Naive thymus-derived CD4-positive, alpha-beta T cell (primary cell): ENCODE results near the gene SLC1A7. TPM values are rescaled to one million over a fixed set of nuclear protein-coding genes. Genes with fewer than 3 reads are reported as not detected.
A peak's percentile ranks its signal among the peaks of the same experiment; 100 is the strongest.

ENCODE experiments used
- ATAC-seq: fragments of 150-1000 bp; cut with Tn5 transposase; 2 replicates; pipeline ENCODE4 v1.10.0; 2021; ENCODE audit warnings: mild to moderate bottlenecking, moderate library complexity
- CTCF ChIA-PET: fragments of 350-600 bp; sonication (Branson Sonifier 250); formaldehyde crosslinking; loops from one replicate; lab custom pipeline; 2021; ENCODE audit warnings: antibody characterized with exemption; lab: Charles Lee
- POLR2A ChIA-PET: fragments of 350-600 bp; sonication (Branson Sonifier 250); formaldehyde crosslinking; loops from one replicate; lab custom pipeline; 2021; ENCODE audit warnings: antibody characterized with exemption, inconsistent platforms; lab: Charles Lee
- DNase-seq, 9 donors: peaks; one replicate each; pipeline versions ENCODE4 v3.0.0 to v3.0.0-alpha.2; 2020 to 2022; ENCODE audit warnings: mixed read lengths in 1 of 9
- H3K27ac ChIP-seq: one replicate; pipeline ENCODE4 v1.7.0; 2013; ENCODE audit warnings: mild to moderate bottlenecking, low read depth, low read length, moderate library complexity
- H3K27me3 ChIP-seq, 2 donors: one replicate each; pipeline ENCODE4 v1.7.0; 2013; ENCODE audit warnings: low read length in 2 of 2, mild to moderate bottlenecking in 2 of 2, moderate library complexity in 2 of 2; ENCODE audit not compliant: control insufficient read depth in 2 of 2, insufficient read depth in 2 of 2
- H3K36me3 ChIP-seq, 3 experiments: 1 replicate in 2 of 3; 2 replicates in 1 of 3; pipeline ENCODE4 v1.7.0; 2013; ENCODE audit warnings: low read length in 3 of 3, mild to moderate bottlenecking in 3 of 3, moderate library complexity in 1 of 3; ENCODE audit not compliant: insufficient read depth in 3 of 3, control insufficient read depth in 2 of 3
- H3K4me1 ChIP-seq, 2 donors: one replicate each; pipeline ENCODE4 v1.7.0; 2013; ENCODE audit warnings: low read length in 2 of 2, mild to moderate bottlenecking in 2 of 2, moderate library complexity in 1 of 2; ENCODE audit not compliant: control insufficient read depth in 2 of 2, insufficient read depth in 2 of 2
- H3K4me3 ChIP-seq: 2 replicates; pipeline ENCODE4 v1.7.0; 2013; ENCODE audit warnings: mild to moderate bottlenecking, low read length
- H3K9me3 ChIP-seq, 3 experiments: 1 replicate in 2 of 3; 2 replicates in 1 of 3; pipeline ENCODE4 v1.7.0; 2013; ENCODE audit warnings: low read length in 3 of 3; ENCODE audit not compliant: control insufficient read depth in 2 of 3
- H3K27ac Mint-ChIP-seq, 9 donors: one replicate each; pipeline ENCODE4 v1.8.0; 2020 to 2022; ENCODE audit warnings: mixed read lengths in 9 of 9, mild to moderate bottlenecking in 8 of 9, moderate library complexity in 5 of 9, inconsistent platforms in 2 of 9
- H3K27me3 Mint-ChIP-seq, 5 donors: one replicate each; pipeline ENCODE4 v1.8.0; 2021 to 2022; ENCODE audit warnings: mixed read lengths in 5 of 5, mild to moderate bottlenecking in 1 of 5
- H3K36me3 Mint-ChIP-seq, 5 donors: one replicate each; pipeline ENCODE4 v1.8.0; 2020 to 2022; ENCODE audit warnings: mixed read lengths in 5 of 5, mild to moderate bottlenecking in 3 of 5, inconsistent platforms in 1 of 5
- H3K4me1 Mint-ChIP-seq, 7 donors: one replicate each; pipeline ENCODE4 v1.8.0; 2020 to 2022; ENCODE audit warnings: mixed read lengths in 7 of 7, mild to moderate bottlenecking in 3 of 7, inconsistent platforms in 1 of 7
- H3K4me3 Mint-ChIP-seq, 10 donors: one replicate each; pipeline ENCODE4 v1.8.0; 2020 to 2022; ENCODE audit warnings: mild to moderate bottlenecking in 10 of 10, mixed read lengths in 10 of 10, moderate library complexity in 6 of 10, inconsistent platforms in 2 of 10
- H3K9me3 Mint-ChIP-seq, 11 donors: one replicate each; pipeline ENCODE4 v1.8.0; 2020 to 2022; ENCODE audit warnings: mixed read lengths in 11 of 11, mild to moderate bottlenecking in 4 of 11, inconsistent platforms in 1 of 11, moderate library complexity in 1 of 11
- intact Hi-C, 2 donors: fragments of 100-400 bp; cut with micrococcal nuclease; formaldehyde crosslinking; loops; one replicate each; pipeline ENCODE4 v1.15.1; 2023
- polyA plus RNA-seq, 2 donors: library from polyadenylated mRNA; unstranded; fragments of 300-500 nt; fragmentation: Illumina TruSeq; gene quantifications; one replicate each; pipeline ENCODE4 v1.2.3, GENCODE V29; 2021
- total RNA-seq, 6 experiments: library from RNA in 5 of 6; stranded (reverse) in 5 of 6; gene quantifications; 1 replicate in 5 of 6; 2 replicates in 1 of 6; pipeline ENCODE4 v1.2.3 and lab custom pipeline; 2021 to 2026

The SLC1A7 gene
- total and polyA plus RNA-seq, 7 experiments from 2014 or later, result 0.16 to 1.8 TPM; not detected in 5

DNA sequence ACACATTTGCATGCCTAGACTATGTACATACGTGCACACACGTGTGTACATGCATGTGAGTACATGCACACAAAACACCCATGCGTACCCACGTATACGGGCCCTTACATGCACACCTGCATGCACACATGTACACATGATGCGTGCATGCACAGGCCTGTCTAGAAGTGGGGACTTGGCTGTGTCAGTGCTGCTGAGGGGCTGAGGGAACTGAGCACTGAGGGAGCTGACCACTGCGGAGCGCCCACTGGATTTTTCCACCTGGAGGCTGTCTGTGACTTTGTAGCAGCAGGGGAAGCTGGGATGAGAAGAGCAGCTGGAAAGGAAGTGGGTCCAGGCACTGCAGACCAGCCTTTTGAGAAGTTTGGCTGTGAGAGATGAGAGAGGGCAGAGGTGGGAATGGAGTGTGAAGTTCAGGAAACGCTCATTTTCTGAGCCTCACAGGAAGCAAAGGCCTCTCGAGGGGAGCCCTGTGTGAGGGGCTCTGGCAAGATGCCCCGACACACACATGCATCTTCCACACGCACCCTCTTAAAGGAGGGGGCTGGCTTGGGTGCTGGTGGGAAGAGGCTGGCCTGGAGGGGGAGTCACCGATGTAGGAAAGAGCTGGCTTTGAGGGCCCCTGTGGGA, 59.5 kb downstream of the SLC1A7 start:
- Mint-ChIP-seq H3K9me3 (no peaks in the 10 kb centered on the region), H3K27ac (peak overlapping the region in 1 of 9 donors; percentile 59), H3K4me3 (no peak overlapping the region)

DNA sequence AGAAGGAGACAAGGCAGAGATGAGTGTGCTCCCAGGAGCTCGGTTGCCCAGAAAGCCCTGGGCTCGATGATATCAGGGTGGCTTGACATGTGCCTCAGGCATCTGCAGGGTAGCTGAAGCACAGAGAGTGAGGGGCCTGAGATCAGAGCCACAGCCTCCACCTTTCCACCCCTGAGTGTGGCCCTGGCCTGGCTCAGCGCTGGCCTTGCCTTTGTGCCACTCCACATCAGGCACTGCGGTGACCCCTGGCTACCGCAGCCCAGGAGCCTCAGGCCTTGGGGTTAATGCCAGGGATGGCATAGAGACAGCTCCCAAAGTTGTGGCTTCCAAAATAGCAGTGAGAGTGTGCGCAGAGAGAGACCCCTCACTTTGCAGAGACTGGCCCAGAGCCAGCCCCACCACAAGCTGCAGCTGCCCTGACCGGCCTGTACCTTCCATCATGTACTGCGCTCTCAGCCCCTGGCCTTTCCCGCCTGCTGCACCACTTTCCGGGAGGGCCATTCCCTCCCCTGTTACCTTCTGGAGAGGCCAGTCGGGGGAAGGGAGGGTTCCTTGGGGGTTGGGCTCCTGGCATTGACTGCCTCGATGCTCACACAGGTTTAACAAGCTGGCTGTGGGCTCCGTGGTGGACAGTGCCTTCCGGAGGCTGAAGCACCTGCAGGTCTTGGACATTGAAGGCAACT, 60.9 kb downstream of the SLC1A7 start:
- intact Hi-C loops, result no loop called here
- no peaks in the 10 kb centered on the region for H3K4me1 ChIP-seq
- no peak overlapping the region for H3K4me3 ChIP-seq
- Mint-ChIP-seq H3K9me3 (no peaks in the 10 kb centered on the region), H3K4me3 (no peak overlapping the region), H3K4me1 (peaks cover 0 to 17% (median 0%) of the 10 kb centered on the region in 7 donors), H3K36me3 (no peaks in the 10 kb centered on the region), H3K27ac (peak overlapping the region in 1 of 9 donors; percentile 25), H3K27me3 (no peaks in the 10 kb centered on the region)
- CTCF ChIA-PET, result interaction anchor here (1.0 kb wide), 1 partner anchor 23 kb away, joined by 3 read pairs; no protein-coding TSS in a partner anchor
- H3K27me3 ChIP-seq, result no peaks in the 10 kb centered on the region
- no peaks in the 10 kb centered on the region for H3K36me3 ChIP-seq
- H3K9me3 ChIP-seq, result no peaks in the 10 kb centered on the region
- no peak for DNase-seq
- H3K27ac ChIP-seq, result no peak overlapping the region
- POLR2A ChIA-PET, result no interaction called here
- no peak for ATAC-seq

More for the DNA sequence above, 59.5 kb downstream of the SLC1A7 start:
- Histone ChIP-seq H3K27ac (no peak overlapping the region), H3K27me3 (no peaks in the 10 kb centered on the region), H3K36me3 (no peaks in the 10 kb centered on the region), H3K4me1 (no peaks in the 10 kb centered on the region), H3K9me3 (no peaks in the 10 kb centered on the region), H3K4me3 (no peak overlapping the region)
- Mint-ChIP-seq H3K4me1 (peaks cover 0 to 17% (median 0%) of the 10 kb centered on the region in 7 donors), H3K36me3 (no peaks in the 10 kb centered on the region), H3K27me3 (no peaks in the 10 kb centered on the region)
- POLR2A ChIA-PET, result no interaction called here
- DNase-seq, result no peak
- intact Hi-C loops, result no loop called here
- CTCF ChIA-PET, result no interaction called here
- ATAC-seq, result no peak

GRCh38 chr1:53080769-53081168, 61.7 kb downstream of the SLC1A7 start:
- no peak overlapping the region for H3K4me3 Mint-ChIP-seq
- no peaks in the 10 kb centered on the region for H3K27me3 Mint-ChIP-seq
- no peaks in the 10 kb centered on the region for H3K36me3 ChIP-seq
- POLR2A ChIA-PET, result no interaction called here
- no peak overlapping the region for H3K4me3 ChIP-seq
- no peak for ATAC-seq
- no peaks in the 10 kb centered on the region for H3K9me3 ChIP-seq
- intact Hi-C loops, result no loop called here
- no peaks in the 10 kb centered on the region for H3K36me3 Mint-ChIP-seq
- no peak overlapping the region for H3K27ac ChIP-seq
- no peaks in the 10 kb centered on the region for H3K9me3 Mint-ChIP-seq
- H3K27me3 ChIP-seq, result no peaks in the 10 kb centered on the region
- no peak for DNase-seq
- peaks cover 0 to 17% (median 0%) of the 10 kb centered on the region in 7 donors for H3K4me1 Mint-ChIP-seq
- H3K4me1 ChIP-seq, result no peaks in the 10 kb centered on the region
- H3K27ac Mint-ChIP-seq, result peak overlapping the region in 1 of 9 donors; percentile 25
- CTCF ChIA-PET, result interaction anchor here (1.0 kb wide), 1 partner anchor 22 kb away, joined by 3 read pairs; no protein-coding TSS in a partner anchor

DNA sequence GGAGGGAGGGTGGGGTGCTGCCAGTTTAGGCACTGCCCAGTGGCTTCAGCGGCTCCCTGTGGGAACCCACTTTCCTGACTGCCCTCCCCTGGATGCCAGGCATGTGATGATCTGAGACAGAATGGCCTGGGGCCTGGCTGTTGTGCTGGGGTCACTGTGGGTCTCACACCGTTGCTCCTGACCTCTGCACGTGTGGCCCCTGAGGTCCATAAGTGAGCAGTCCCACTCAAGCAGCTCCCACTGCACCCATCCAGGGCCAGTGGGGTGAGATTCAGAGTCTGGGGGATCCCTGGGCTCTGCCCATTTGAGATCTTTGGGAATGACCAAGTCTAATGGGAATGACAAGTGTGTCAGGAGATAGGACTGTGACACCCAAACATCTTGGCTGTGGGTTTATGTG, 62.4 kb downstream of the SLC1A7 start:
- Mint-ChIP-seq H3K36me3 (no peaks in the 10 kb centered on the region), H3K9me3 (no peaks in the 10 kb centered on the region), H3K27ac (no peak overlapping the region), H3K27me3 (no peaks in the 10 kb centered on the region), H3K4me1 (peaks cover 0 to 17% (median 0%) of the 10 kb centered on the region in 7 donors), H3K4me3 (no peak overlapping the region)
- POLR2A ChIA-PET, result no interaction called here
- no peak overlapping the region for H3K27ac ChIP-seq
- no peak overlapping the region for H3K4me3 ChIP-seq
- H3K27me3 ChIP-seq, result no peaks in the 10 kb centered on the region
- CTCF ChIA-PET, result no interaction called here
- ATAC-seq (no peak), DNase-seq (no peak)
- no peaks in the 10 kb centered on the region for H3K9me3 ChIP-seq
- intact Hi-C loops, result no loop called here
- no peaks in the 10 kb centered on the region for H3K36me3 ChIP-seq
- H3K4me1 ChIP-seq, result no peaks in the 10 kb centered on the region

GRCh38 chr1:53079251-53079650, 63.2 kb downstream of the SLC1A7 start:
- intact Hi-C loops, result no loop called here
- no peaks in the 10 kb centered on the region for H3K36me3 Mint-ChIP-seq
- no peak overlapping the region for H3K4me3 Mint-ChIP-seq
- Histone ChIP-seq H3K4me3 (no peak overlapping the region), H3K9me3 (no peaks in the 10 kb centered on the region), H3K27ac (no peak overlapping the region), H3K4me1 (no peaks in the 10 kb centered on the region), H3K36me3 (no peaks in the 10 kb centered on the region), H3K27me3 (no peaks in the 10 kb centered on the region)
- ATAC-seq (no peak), DNase-seq (no peak)
- POLR2A ChIA-PET, result no interaction called here
- H3K4me1 Mint-ChIP-seq, result peaks cover 0 to 10% (median 0%) of the 10 kb centered on the region in 7 donors
- no peaks in the 10 kb centered on the region for H3K9me3 Mint-ChIP-seq
- CTCF ChIA-PET, result no interaction called here
- no peak overlapping the region for H3K27ac Mint-ChIP-seq
- H3K27me3 Mint-ChIP-seq, result no peaks in the 10 kb centered on the region

DNA sequence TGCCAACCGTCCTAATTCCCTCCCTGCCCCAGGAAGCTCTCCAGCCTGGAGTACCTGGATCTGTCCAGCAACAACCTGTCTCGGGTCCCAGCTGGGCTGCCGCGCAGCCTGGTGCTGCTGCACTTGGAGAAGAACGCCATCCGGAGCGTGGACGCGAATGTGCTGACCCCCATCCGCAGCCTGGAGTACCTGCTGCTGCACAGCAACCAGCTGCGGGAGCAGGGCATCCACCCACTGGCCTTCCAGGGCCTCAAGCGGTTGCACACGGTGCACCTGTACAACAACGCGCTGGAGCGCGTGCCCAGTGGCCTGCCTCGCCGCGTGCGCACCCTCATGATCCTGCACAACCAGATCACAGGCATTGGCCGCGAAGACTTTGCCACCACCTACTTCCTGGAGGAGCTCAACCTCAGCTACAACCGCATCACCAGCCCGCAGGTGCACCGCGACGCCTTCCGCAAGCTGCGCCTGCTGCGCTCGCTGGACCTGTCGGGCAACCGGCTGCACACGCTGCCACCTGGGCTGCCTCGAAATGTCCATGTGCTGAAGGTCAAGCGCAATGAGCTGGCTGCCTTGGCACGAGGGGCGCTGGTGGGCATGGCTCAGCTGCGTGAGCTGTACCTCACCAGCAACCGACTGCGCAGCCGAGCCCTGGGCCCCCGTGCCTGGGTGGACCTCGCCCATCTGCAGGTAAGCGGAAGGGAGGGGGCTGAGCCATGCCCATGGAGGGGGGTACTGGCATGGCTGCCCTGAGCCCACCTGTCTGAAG, 63.9 kb downstream of the SLC1A7 start:
- no peaks in the 10 kb centered on the region for H3K36me3 Mint-ChIP-seq
- POLR2A ChIA-PET, result no interaction called here

More for the DNA sequence above, 63.9 kb downstream of the SLC1A7 start:
- Histone ChIP-seq H3K4me1 (no peaks in the 10 kb centered on the region), H3K27ac (no peak overlapping the region), H3K9me3 (no peaks in the 10 kb centered on the region), H3K4me3 (no peak overlapping the region), H3K27me3 (no peaks in the 10 kb centered on the region), H3K36me3 (no peaks in the 10 kb centered on the region)
- ATAC-seq (no peak), DNase-seq (no peak)
- CTCF ChIA-PET, result no interaction called here
- intact Hi-C loops, result no loop called here
- no peak overlapping the region for H3K27ac Mint-ChIP-seq
- peaks cover 0 to 8% (median 0%) of the 10 kb centered on the region in 7 donors for H3K4me1 Mint-ChIP-seq
- no peak overlapping the region for H3K4me3 Mint-ChIP-seq
- no peaks in the 10 kb centered on the region for H3K9me3 Mint-ChIP-seq
- H3K27me3 Mint-ChIP-seq, result no peaks in the 10 kb centered on the region
